Muscle of leg (tissue), 11 donors: ENCODE data around the gene SIPA1L3. TPM values are rescaled to one million over a fixed set of nuclear protein-coding genes. Genes with fewer than 3 reads are reported as not detected.

Experiments used
- DNase-seq: peaks from one replicate; pipeline ENCODE4 v3.0.0; 2013
- H3K27ac ChIP-seq: one replicate; pipeline ENCODE4 v1.5.1; 2013; ENCODE audit warnings: mild to moderate bottlenecking, low read length, control low read depth
- H3K27me3 ChIP-seq: one replicate; pipeline ENCODE4 v1.6.1; 2013; ENCODE audit warnings: low read length; ENCODE audit not compliant: control insufficient read depth, insufficient read depth
- H3K36me3 ChIP-seq: one replicate; pipeline ENCODE4 v1.6.1; 2013; ENCODE audit warnings: low read length; ENCODE audit not compliant: control insufficient read depth, insufficient read depth
- H3K4me1 ChIP-seq: one replicate; pipeline ENCODE4 v1.6.1; 2013; ENCODE audit warnings: low read length; ENCODE audit not compliant: control insufficient read depth, insufficient read depth
- H3K4me3 ChIP-seq: one replicate; pipeline ENCODE4 v1.5.1; 2013; ENCODE audit warnings: low read length, control low read depth
- H3K9me3 ChIP-seq: replicated peaks from 2 replicates; pipeline ENCODE4 v1.6.1; 2013; ENCODE audit warnings: low read depth, low read length; ENCODE audit not compliant: control insufficient read depth
- WGBS: methylation state at CpG from one replicate; pipeline ENCODE4 v1.1.5; 2013; ENCODE audit warnings: missing lambda C conversion rate; ENCODE audit not compliant: insufficient coverage; 5-methylcytosine and 5-hydroxymethylcytosine counted together
- polyA plus RNA-seq, 8 donors: library from polyadenylated mRNA; unstranded; fragments of 120-200 nt; gene quantifications; one replicate each; pipeline versions ENCODE4 v1.2.1 to v1.2.3, GENCODE V29; 2013; ENCODE audit warnings: inconsistent platforms in 1 of 8, low replicate concordance in 1 of 8; ENCODE audit not compliant: insufficient read length in 8 of 8, insufficient read depth in 1 of 8
- total RNA-seq: library from RNA; stranded (reverse); fragments of 120-200 nt; gene quantifications from one replicate; pipeline ENCODE4 v1.2.4, GENCODE V29; 2013

The SIPA1L3 gene
- total and polyA plus RNA-seq, 9 donors = 6.8 to 13.8 (median 9.1) TPM

DNA sequence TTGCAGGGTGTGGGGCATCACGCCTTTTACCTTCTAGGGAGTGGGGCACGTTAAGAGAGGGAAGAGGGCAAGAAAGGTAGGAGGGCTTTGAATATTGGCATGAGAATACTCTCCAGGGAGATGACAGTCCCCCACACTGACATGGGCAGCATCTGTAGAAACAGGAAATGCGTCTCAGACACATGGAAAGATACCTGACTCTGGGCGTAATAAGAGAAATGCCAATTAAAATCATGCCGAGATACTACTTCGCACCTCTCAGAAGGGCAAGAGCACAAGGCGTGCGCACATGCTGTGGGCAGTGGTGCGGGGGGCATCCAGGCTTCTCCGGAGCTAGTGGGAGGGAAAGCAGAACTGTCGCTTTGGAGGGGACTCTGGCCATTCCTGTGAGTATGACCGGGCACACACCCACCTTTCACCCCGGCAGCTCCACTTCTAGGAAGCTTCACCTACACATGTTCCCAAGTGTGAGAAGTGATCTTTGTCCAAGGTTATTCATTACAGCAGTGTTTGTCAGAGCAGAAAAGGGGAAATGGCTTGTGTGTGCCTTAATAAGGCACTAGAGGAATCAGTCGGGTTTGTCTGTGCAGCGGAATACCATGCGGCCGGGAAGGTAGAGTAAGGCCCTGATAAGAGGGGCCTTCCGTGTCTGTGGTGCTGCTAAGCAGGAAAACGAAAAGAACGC lies 99.5 kb downstream of the SIPA1L3 start:
- no peak overlapping the region for H3K27ac ChIP-seq
- WGBS = 83% methylated on average over 15 of the region's 20 CpGs
- no peak overlapping the region for H3K4me3 ChIP-seq
- peaks cover 30% of the 10 kb centered on the region for H3K4me1 ChIP-seq
- no peak for DNase-seq
- no peaks in the 10 kb centered on the region for H3K27me3 ChIP-seq
- H3K36me3 ChIP-seq = peaks cover 2% of the 10 kb centered on the region
- no peaks in the 10 kb centered on the region for H3K9me3 ChIP-seq

- Histone ChIP-seq H3K27me3 (no peaks in the 10 kb centered on the region), H3K4me1 (peaks cover 8% of the 10 kb centered on the region), H3K36me3 (peaks cover 2% of the 10 kb centered on the region), H3K27ac (no peak overlapping the region), H3K9me3 (no peaks in the 10 kb centered on the region), H3K4me3 (no peak overlapping the region)
- no peak for DNase-seq
- WGBS = 82% methylated on average over 6 of the region's 9 CpGs
These were observed 102.7 kb downstream of the SIPA1L3 start for GRCh38 chr19:38009650-38010242.

- H3K9me3 ChIP-seq = no peaks in the 10 kb centered on the region
- no peaks in the 10 kb centered on the region for H3K4me1 ChIP-seq
- no peak overlapping the region for H3K27ac ChIP-seq
- peaks cover 2% of the 10 kb centered on the region for H3K36me3 ChIP-seq
- H3K4me3 ChIP-seq = no peak overlapping the region
- H3K27me3 ChIP-seq = no peaks in the 10 kb centered on the region
- 51% methylated on average over 3 of the region's 3 CpGs for WGBS
- no peak for DNase-seq
These were observed 104.4 kb downstream of the SIPA1L3 start for GRCh38 chr19:38011426-38011825.

GRCh38 chr19:38012290-38012689 lies 105.3 kb downstream of the SIPA1L3 start:
- H3K36me3 ChIP-seq = peaks cover 2% of the 10 kb centered on the region
- WGBS = 38% methylated on average over 2 of the region's 5 CpGs
- H3K4me1 ChIP-seq = no peaks in the 10 kb centered on the region
- no peak overlapping the region for H3K4me3 ChIP-seq
- no peak overlapping the region for H3K27ac ChIP-seq
- no peaks in the 10 kb centered on the region for H3K27me3 ChIP-seq
- no peak for DNase-seq
- no peaks in the 10 kb centered on the region for H3K9me3 ChIP-seq

GRCh38 chr19:38012944-38013343 lies 105.9 kb downstream of the SIPA1L3 start:
- no peaks in the 10 kb centered on the region for H3K9me3 ChIP-seq
- no peaks in the 10 kb centered on the region for H3K4me1 ChIP-seq
- WGBS = 100% methylated on average over 3 of the region's 5 CpGs
- H3K27me3 ChIP-seq = no peaks in the 10 kb centered on the region
- no peak overlapping the region for H3K27ac ChIP-seq
- no peak overlapping the region for H3K4me3 ChIP-seq
- DNase-seq = no peak
- H3K36me3 ChIP-seq = peaks cover under 1% of the 10 kb centered on the region

DNA sequence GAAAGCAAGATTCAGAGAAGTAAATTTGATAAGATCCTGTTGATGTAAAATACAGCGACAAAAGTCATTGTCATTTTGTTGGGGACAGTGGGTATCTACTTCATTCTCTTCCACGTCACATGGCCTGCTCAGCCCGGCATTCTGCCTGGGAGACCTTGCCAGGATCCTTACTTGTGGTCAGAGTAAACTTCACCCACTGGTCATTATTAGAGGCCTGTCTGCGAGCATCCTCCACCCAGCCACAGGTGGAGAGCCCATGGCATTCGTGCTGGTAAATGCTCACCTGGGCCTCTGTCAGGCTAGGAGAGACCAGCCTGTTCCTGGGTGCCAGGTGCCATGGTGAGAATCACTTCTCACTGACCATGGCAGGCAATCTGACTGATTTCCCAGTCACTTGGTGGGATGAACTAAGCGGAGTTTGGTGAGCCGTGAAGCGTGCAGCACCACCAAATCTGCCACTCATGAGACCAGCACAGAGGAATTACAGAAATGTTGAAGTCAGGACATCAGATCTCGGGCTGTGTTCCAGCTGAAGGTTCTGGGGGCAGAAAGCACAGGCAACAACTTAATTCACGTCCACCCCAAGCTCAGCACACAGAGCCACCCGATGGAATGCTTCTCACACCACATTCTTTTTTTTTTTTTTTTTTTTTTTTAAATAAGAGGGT lies 107.0 kb downstream of the SIPA1L3 start:
- Histone ChIP-seq H3K27me3 (no peaks in the 10 kb centered on the region), H3K36me3 (no peaks in the 10 kb centered on the region), H3K27ac (no peak overlapping the region), H3K9me3 (no peaks in the 10 kb centered on the region), H3K4me1 (no peaks in the 10 kb centered on the region), H3K4me3 (no peak overlapping the region)
- 86% methylated on average over 7 of the region's 11 CpGs for WGBS
- DNase-seq = no peak

GRCh38 chr19:38015216-38015615 lies 108.2 kb downstream of the SIPA1L3 start:
- 100% methylated on average over 1 of the region's 6 CpGs for WGBS
- DNase-seq = no peak
- peaks cover under 1% of the 10 kb centered on the region for H3K4me1 ChIP-seq
- H3K27me3 ChIP-seq = no peaks in the 10 kb centered on the region
- H3K4me3 ChIP-seq = no peak overlapping the region
- H3K36me3 ChIP-seq = no peaks in the 10 kb centered on the region
- no peak overlapping the region for H3K27ac ChIP-seq
- no peaks in the 10 kb centered on the region for H3K9me3 ChIP-seq

DNA sequence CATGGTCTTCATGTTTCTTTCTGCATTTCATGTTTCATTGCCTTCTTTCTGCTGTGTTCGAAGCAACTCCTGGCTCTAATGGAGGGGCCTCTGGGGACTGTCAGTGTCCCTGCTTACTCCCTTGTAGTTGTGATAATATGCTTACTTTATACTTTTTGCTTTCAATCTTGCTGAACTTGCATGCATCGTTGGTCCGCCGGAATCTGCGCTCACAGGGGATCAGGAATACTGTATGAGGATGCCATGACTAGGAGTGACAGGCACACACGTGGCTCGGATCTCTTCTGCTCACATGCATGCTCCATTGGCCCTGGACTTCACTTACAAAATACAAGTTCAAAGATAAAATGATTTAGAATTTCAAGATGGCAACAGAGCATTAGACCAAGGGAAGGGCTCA lies 108.8 kb downstream of the SIPA1L3 start:
- Histone ChIP-seq H3K36me3 (no peaks in the 10 kb centered on the region), H3K4me3 (no peak overlapping the region), H3K27me3 (no peaks in the 10 kb centered on the region), H3K9me3 (no peaks in the 10 kb centered on the region), H3K27ac (no peak overlapping the region), H3K4me1 (peaks cover 3% of the 10 kb centered on the region)
- no CpG with 5 or more reads among the region's 7 CpGs for WGBS
- no peak for DNase-seq

GRCh38 chr19:38017401-38018151 lies 110.6 kb downstream of the SIPA1L3 start:
- H3K36me3 ChIP-seq = no peaks in the 10 kb centered on the region
- H3K4me1 ChIP-seq = peaks cover 3% of the 10 kb centered on the region
- no peaks in the 10 kb centered on the region for H3K9me3 ChIP-seq
- no peak overlapping the region for H3K4me3 ChIP-seq
- H3K27me3 ChIP-seq = no peaks in the 10 kb centered on the region
- 79% methylated on average over 5 of the region's 6 CpGs for WGBS
- H3K27ac ChIP-seq = no peak overlapping the region
- DNase-seq = no peak
